Adrenal gland (tissue), 5 donors: ENCODE results near the gene MRPS35.

Source experiments
- POLR2A ChIP-seq, 2 donors: fragments of 450-650 bp; IDR thresholded peaks; one replicate each; pipeline ENCODE4 v1.6.1; 2017; ENCODE audit warnings: antibody characterized with exemption in 2 of 2, mild to moderate bottlenecking in 2 of 2, moderate library complexity in 1 of 2
- TF ChIP-seq, protein P1 (sequence below), 6 experiments: fragments of 450-650 bp in 4 of 6; fragments of 200-600 bp in 2 of 6; sonication (generic) in 1 of 6; IDR thresholded peaks; 1 replicate in 5 of 6; 2 replicates in 1 of 6; pipeline versions ENCODE4 v1.5.1 to v1.8.0; 2016 to 2021; ENCODE audit warnings: antibody characterized with exemption in 6 of 6, mild to moderate bottlenecking in 2 of 6, moderate library complexity in 1 of 6
- donor health status: DM: no; HTN: no; CAD: no.

DNA sequence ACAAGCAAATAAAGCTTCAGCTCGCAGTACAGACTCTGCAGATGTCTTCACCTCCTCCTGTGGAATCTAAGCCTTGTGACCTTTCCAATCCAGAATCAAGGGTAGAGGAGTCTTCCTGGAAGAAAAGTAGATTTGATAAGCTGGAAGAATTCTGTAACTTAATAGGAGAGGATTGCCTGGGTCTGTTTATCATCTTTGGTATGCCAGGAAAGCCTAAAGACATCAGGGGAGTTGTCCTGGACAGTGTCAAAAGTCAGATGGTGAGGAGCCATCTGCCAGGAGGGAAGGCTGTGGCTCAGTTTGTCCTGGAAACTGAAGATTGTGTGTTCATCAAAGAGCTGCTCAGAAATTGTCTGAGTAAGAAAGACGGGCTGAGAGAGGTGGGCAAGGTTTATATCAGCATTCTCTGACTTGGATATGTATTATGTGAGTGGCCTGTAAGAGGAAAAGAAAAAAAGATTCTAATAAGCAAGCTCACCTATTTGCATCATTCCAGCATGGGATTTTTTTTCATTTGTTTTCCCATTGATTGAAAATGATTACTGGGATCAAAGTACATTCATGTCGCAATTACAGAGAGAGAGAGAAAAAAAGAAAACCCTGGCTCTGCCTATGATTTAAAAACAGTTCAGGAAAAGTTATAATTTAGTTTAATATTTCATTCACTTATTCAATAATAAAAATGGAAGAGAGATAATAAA lies 13.6 kb upstream of the MRPS35 start:
- TF ChIP-seq, protein P1, sequence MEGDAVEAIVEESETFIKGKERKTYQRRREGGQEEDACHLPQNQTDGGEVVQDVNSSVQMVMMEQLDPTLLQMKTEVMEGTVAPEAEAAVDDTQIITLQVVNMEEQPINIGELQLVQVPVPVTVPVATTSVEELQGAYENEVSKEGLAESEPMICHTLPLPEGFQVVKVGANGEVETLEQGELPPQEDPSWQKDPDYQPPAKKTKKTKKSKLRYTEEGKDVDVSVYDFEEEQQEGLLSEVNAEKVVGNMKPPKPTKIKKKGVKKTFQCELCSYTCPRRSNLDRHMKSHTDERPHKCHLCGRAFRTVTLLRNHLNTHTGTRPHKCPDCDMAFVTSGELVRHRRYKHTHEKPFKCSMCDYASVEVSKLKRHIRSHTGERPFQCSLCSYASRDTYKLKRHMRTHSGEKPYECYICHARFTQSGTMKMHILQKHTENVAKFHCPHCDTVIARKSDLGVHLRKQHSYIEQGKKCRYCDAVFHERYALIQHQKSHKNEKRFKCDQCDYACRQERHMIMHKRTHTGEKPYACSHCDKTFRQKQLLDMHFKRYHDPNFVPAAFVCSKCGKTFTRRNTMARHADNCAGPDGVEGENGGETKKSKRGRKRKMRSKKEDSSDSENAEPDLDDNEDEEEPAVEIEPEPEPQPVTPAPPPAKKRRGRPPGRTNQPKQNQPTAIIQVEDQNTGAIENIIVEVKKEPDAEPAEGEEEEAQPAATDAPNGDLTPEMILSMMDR (IDR thresholded peaks at IDR 0.05) = no peak
- no peak for TF ChIP-seq POLR2A (IDR thresholded peaks at IDR 0.05)
